ENCODE results near the gene NHS. TPM values are rescaled to one million over a fixed set of nuclear protein-coding genes. Genes with fewer than 3 reads are reported as not detected.

NHS gene
- total RNA-seq, 1 experiment from 2014 or later = 2.2 TPM

DNA sequence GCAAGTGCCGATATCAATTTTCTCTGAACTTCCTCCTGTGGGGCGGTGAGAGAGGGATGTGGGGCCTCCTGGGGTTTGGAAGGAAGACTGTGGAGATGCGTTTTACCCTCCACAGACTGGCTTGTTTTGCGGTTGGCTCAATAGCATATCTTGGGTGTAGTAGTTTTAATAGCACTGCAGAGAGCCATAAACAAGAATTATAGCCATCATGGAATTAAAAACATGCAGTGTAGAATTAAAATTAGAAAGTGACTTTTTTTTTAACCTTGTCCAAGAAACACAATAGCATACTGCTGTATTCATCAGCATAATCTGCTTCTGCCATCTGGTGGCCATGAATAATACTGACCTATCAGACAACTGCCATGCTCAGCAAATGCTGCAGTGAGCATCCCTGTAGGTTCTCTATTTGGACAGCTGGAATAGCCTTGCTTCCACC lies 315.0 kb downstream of the NHS start:
- no peaks in the 10 kb centered on the region for H3K9me3 ChIP-seq
- ChIA-PET CTCF (interaction anchor here (0.7 kb wide), 1 partner anchor 448 kb away, joined by 3 read pairs; no protein-coding TSS in a partner anchor), POLR2A (no interaction called here)
- intact Hi-C loops (cut with micrococcal nuclease; ENCODE audit: unreplicated experiment) = loop anchor here (1.0 to 2.0 kb wide), 3 partner anchors 99 to 448 kb away; no protein-coding TSS in a partner anchor
- peaks cover 5% of the 10 kb centered on the region for H3K36me3 Mint-ChIP-seq (ENCODE audit: insufficient read depth, unreplicated experiment)
- no peaks in the 10 kb centered on the region for H3K27me3 ChIP-seq (replicated peaks; ENCODE audit: control insufficient read depth, insufficient read depth, low read length)
- H3K9me3 Mint-ChIP-seq (ENCODE audit: unreplicated experiment) = no peaks in the 10 kb centered on the region
- no peaks in the 10 kb centered on the region for H3K36me3 ChIP-seq (ENCODE audit: control insufficient read depth, insufficient read depth, low read length)
- TF ChIP-seq, protein P1, sequence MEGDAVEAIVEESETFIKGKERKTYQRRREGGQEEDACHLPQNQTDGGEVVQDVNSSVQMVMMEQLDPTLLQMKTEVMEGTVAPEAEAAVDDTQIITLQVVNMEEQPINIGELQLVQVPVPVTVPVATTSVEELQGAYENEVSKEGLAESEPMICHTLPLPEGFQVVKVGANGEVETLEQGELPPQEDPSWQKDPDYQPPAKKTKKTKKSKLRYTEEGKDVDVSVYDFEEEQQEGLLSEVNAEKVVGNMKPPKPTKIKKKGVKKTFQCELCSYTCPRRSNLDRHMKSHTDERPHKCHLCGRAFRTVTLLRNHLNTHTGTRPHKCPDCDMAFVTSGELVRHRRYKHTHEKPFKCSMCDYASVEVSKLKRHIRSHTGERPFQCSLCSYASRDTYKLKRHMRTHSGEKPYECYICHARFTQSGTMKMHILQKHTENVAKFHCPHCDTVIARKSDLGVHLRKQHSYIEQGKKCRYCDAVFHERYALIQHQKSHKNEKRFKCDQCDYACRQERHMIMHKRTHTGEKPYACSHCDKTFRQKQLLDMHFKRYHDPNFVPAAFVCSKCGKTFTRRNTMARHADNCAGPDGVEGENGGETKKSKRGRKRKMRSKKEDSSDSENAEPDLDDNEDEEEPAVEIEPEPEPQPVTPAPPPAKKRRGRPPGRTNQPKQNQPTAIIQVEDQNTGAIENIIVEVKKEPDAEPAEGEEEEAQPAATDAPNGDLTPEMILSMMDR (IDR thresholded peaks at IDR 0.05; ENCODE audit: insufficient read depth in 1 of 2, low read depth in 1 of 2, low read length in 1 of 2, severe bottlenecking in 1 of 2, unreplicated experiment in 1 of 2) = peak; percentile 44 to 45
- no peak overlapping the region for H3K27ac Mint-ChIP-seq (ENCODE audit: unreplicated experiment)
- DNase-seq = peak; percentile 42 to 49
- H3K4me1 Mint-ChIP-seq (ENCODE audit: low read depth, unreplicated experiment) = no peaks in the 10 kb centered on the region
- no peaks in the 10 kb centered on the region for H3K4me1 ChIP-seq
- H3K27me3 Mint-ChIP-seq (ENCODE audit: insufficient read depth, unreplicated experiment) = no peaks in the 10 kb centered on the region
- no TSS peak for BruUV-seq (replicated peaks)
- H3K4me3 Mint-ChIP-seq (ENCODE audit: unreplicated experiment) = no peak overlapping the region
- no peak overlapping the region for H3K4me3 ChIP-seq (ENCODE audit: low read depth, low read length)

DNA sequence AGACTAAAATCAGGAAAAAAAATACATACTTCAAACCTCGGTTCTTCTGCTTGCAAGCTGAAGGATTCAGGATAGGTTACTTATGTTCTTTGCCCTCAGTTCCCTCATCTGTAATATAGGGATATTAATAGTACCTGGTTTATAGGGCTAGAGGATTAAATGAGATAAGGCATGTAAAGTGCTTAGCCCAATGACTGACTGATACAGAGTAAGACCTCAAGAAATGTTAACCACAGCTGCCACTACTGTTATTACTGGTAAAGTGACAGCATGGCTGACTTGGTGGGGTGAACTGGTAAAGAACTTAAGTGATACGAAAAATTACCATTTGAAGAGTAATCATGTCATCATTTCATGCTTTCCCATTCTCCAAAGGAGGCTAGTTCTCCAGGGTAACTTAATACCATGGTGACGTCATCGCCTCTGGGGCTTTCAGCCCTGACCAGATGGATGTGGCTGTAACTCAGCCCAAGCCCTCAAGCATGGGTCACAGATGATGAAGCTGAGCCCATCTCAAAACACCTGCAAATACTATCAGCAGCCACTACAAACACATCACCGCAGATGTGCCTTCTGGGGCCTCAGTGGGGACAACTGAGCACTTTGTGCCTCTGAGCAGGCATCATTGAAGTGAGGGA lies 317.8 kb downstream of the NHS start:
- no peaks in the 10 kb centered on the region for H3K4me1 ChIP-seq
- intact Hi-C loops (cut with micrococcal nuclease; ENCODE audit: unreplicated experiment) = no loop called here
- H3K27me3 ChIP-seq (replicated peaks; ENCODE audit: control insufficient read depth, insufficient read depth, low read length) = no peaks in the 10 kb centered on the region
- H3K9me3 ChIP-seq = no peaks in the 10 kb centered on the region
- Mint-ChIP-seq H3K9me3 (ENCODE audit: unreplicated experiment) (no peaks in the 10 kb centered on the region), H3K27me3 (ENCODE audit: insufficient read depth, unreplicated experiment) (no peaks in the 10 kb centered on the region), H3K4me1 (ENCODE audit: low read depth, unreplicated experiment) (no peaks in the 10 kb centered on the region), H3K36me3 (ENCODE audit: insufficient read depth, unreplicated experiment) (peaks cover 5% of the 10 kb centered on the region), H3K4me3 (ENCODE audit: unreplicated experiment) (no peak overlapping the region), H3K27ac (ENCODE audit: unreplicated experiment) (no peak overlapping the region)
- TF ChIP-seq, protein P1 (IDR thresholded peaks at IDR 0.05; ENCODE audit: insufficient read depth in 1 of 2, low read depth in 1 of 2, low read length in 1 of 2, severe bottlenecking in 1 of 2, unreplicated experiment in 1 of 2) = no peak
- CTCF ChIA-PET = no interaction called here
- no peak for DNase-seq
- no peaks in the 10 kb centered on the region for H3K36me3 ChIP-seq (ENCODE audit: control insufficient read depth, insufficient read depth, low read length)
- POLR2A ChIA-PET = no interaction called here
- no peak overlapping the region for H3K4me3 ChIP-seq (ENCODE audit: low read depth, low read length)
- no TSS peak for BruUV-seq (replicated peaks)

DNA sequence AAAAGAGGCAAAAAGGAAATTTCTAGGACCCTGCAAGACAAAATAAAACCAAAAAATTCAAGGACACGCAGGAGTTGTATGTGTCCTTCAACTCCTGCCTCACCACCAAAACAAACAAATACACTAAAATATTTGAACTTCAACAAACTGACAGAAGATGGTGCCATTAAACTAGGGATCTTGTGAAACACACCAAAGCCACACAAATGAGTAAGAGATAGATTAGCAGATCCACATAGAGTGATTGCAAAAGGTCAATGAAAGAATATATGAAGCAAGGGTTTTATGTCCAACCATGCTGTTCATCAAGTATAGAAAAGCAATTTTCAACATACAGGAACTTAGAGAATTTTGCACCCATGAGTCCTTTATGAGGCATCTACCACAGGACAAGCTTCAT lies 322.2 kb downstream of the NHS start:
- Mint-ChIP-seq H3K9me3 (ENCODE audit: unreplicated experiment) (no peaks in the 10 kb centered on the region), H3K27ac (ENCODE audit: unreplicated experiment) (no peak overlapping the region), H3K36me3 (ENCODE audit: insufficient read depth, unreplicated experiment) (peaks cover 5% of the 10 kb centered on the region), H3K27me3 (ENCODE audit: insufficient read depth, unreplicated experiment) (no peaks in the 10 kb centered on the region), H3K4me1 (ENCODE audit: low read depth, unreplicated experiment) (peaks cover 7% of the 10 kb centered on the region), H3K4me3 (ENCODE audit: unreplicated experiment) (no peak overlapping the region)
- ChIA-PET POLR2A (no interaction called here), CTCF (no interaction called here)
- TF ChIP-seq, protein P1 (IDR thresholded peaks at IDR 0.05; ENCODE audit: insufficient read depth in 1 of 2, low read depth in 1 of 2, low read length in 1 of 2, severe bottlenecking in 1 of 2, unreplicated experiment in 1 of 2) = no peak
- intact Hi-C loops (cut with micrococcal nuclease; ENCODE audit: unreplicated experiment) = no loop called here
- Histone ChIP-seq H3K4me1 (0 out of 2 replicates have a peak, but pooled peaks cover 6% of the 10 kb centered on the region), H3K36me3 (ENCODE audit: control insufficient read depth, insufficient read depth, low read length) (no peaks in the 10 kb centered on the region), H3K4me3 (ENCODE audit: low read depth, low read length) (no peak overlapping the region), H3K27me3 (replicated peaks; ENCODE audit: control insufficient read depth, insufficient read depth, low read length) (no peaks in the 10 kb centered on the region), H3K9me3 (no peaks in the 10 kb centered on the region)
- no peak for DNase-seq
- no TSS peak for BruUV-seq (replicated peaks)

All from Caco-2 (cell line).